GM19025 (cell line): ENCODE results near the gene PCP4L1.

ENCODE experiments used
- ATAC-seq: cut with Tn5 transposase; IDR thresholded peaks from one replicate; pipeline ENCODE4 v1.9.1; 2021; ENCODE audit warnings: mild to moderate bottlenecking, low read depth, moderate library complexity; ENCODE audit not compliant: unreplicated experiment

The PCP4L1 gene

GRCh38 chr1:161265305-161265704, 6.8 kb downstream of the PCP4L1 start:
- no peak for ATAC-seq

GRCh38 chr1:161266202-161266601, 7.7 kb downstream of the PCP4L1 start:
- no peak for ATAC-seq

- no peak for ATAC-seq
These were observed 8.3 kb downstream of the PCP4L1 start for GRCh38 chr1:161266836-161267235.

GRCh38 chr1:161267321-161267720, 8.8 kb downstream of the PCP4L1 start:
- ATAC-seq, result no peak

- ATAC-seq, result no peak
These were observed 14.9 kb downstream of the PCP4L1 start for GRCh38 chr1:161273402-161273801.

GRCh38 chr1:161274874-161275273, 16.3 kb downstream of the PCP4L1 start:
- no peak for ATAC-seq

GRCh38 chr1:161282991-161283390, 24.4 kb downstream of the PCP4L1 start:
- ATAC-seq, result no peak

GRCh38 chr1:161285113-161285512, 26.6 kb downstream of the PCP4L1 start:
- ATAC-seq, result no peak

GRCh38 chr1:161285521-161285920, 27.0 kb downstream of the PCP4L1 start:
- ATAC-seq, result no peak

- no peak for ATAC-seq
These were observed 29.0 kb downstream of the PCP4L1 start for GRCh38 chr1:161287482-161288054.

GRCh38 chr1:161290779-161291178, 32.2 kb downstream of the PCP4L1 start:
- ATAC-seq, result no peak

- no peak for ATAC-seq
These were observed 38.9 kb downstream of the PCP4L1 start for GRCh38 chr1:161297415-161297814.

- no peak for ATAC-seq
These were observed 39.6 kb downstream of the PCP4L1 start for GRCh38 chr1:161298116-161298515.

- ATAC-seq, result no peak
These were observed 40.8 kb downstream of the PCP4L1 start for GRCh38 chr1:161299347-161299746.

GRCh38 chr1:161300478-161300877, 41.9 kb downstream of the PCP4L1 start:
- no peak for ATAC-seq

GRCh38 chr1:161304927-161305866, 46.7 kb downstream of the PCP4L1 start:
- no peak for ATAC-seq

GRCh38 chr1:161305867-161306519, 47.4 kb downstream of the PCP4L1 start:
- peak; percentile 77 for ATAC-seq

GRCh38 chr1:161307230-161307768, 48.8 kb downstream of the PCP4L1 start:
- peak; percentile 36 for ATAC-seq

GRCh38 chr1:161307892-161308638, 49.5 kb downstream of the PCP4L1 start:
- ATAC-seq, result no peak

GRCh38 chr1:161309868-161310267, 51.3 kb downstream of the PCP4L1 start, which contains the start of gene MPZ:
TSS of gene MPZ (minus strand) at chr1:161309968. CDS start at chr1:161309905, 63 bp downstream.
- ATAC-seq, result no peak
